Effector CD8-positive, alpha-beta T cell (primary cell): ENCODE data around the gene CNKSR3.

Source experiments
- DNase-seq: peaks from one replicate; lab custom pipeline; 2025; lab: John Stamatoyannopoulos, UW

Gene CNKSR3

GRCh38 chr6:154350293-154350692 lies 160.2 kb downstream of the CNKSR3 start:
- DNase-seq = no peak

- no peak for DNase-seq
These were observed 162.5 kb downstream of the CNKSR3 start for GRCh38 chr6:154347981-154348380.

- DNase-seq = no peak
These were observed 164.7 kb downstream of the CNKSR3 start for GRCh38 chr6:154345811-154346210.

- DNase-seq = no peak
These were observed 166.8 kb downstream of the CNKSR3 start for GRCh38 chr6:154343473-154344308.

GRCh38 chr6:154341871-154342270 lies 168.6 kb downstream of the CNKSR3 start:
- DNase-seq = no peak

- no peak for DNase-seq
These were observed 169.1 kb downstream of the CNKSR3 start for GRCh38 chr6:154341336-154341735.
